GM19099 (cell line): Measurements from ENCODE around the gene PPM1L.

ENCODE experiments used
- POLR2A ChIP-seq: IDR thresholded peaks from 3 replicates; pipeline ENCODE4 v1.6.1; 2011; ENCODE audit warnings: low read depth; ENCODE audit not compliant: insufficient read length; ENCODE audit errors: extremely low read depth

Gene PPM1L

GRCh38 chr3:160820022-160820421 is 64.0 kb downstream of the PPM1L start:
- no peak for TF ChIP-seq POLR2A

DNA sequence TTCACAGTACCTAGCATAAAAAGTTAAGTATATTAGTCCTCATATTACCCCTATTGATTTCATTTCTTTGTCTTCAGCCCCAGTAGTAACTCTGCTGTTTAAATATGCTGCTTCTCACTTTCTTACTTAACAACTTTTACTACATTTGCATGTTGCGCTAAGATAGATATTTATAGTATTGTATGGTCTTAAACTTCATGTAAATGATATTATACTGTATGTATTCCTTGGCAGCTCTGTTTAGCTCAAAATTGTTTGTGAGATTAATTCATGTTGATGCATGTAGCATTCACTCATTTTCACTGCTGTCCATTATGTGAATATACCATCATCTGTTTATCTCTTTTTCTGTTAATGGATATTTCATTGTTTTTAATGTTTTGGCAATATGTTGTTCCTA is 64.4 kb downstream of the PPM1L start:
- no peak for TF ChIP-seq POLR2A

GRCh38 chr3:160822936-160823335 is 66.9 kb downstream of the PPM1L start:
- TF ChIP-seq POLR2A: no peak

DNA sequence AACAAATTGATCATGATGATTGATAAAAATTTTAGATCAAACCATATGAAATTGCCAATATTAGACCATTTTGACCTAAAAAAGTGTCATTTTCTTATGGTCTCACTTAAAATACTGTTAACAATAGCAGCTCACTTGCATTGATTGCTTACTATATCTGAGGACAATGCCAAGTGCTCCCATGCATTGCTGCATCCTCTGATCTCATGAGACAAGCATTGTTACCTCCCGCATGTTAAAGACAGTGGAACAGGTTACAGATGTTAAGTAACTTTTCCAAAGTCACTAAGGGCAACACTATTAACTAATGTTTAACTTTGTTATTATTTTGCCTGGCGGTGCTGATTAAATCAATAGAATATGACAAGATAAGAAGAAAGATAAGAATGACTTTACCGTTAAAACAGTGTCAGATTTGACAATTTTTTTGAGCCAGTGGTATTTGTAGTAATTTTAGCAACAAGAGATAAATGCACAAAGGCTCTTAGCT is 69.3 kb downstream of the PPM1L start:
- no peak for TF ChIP-seq POLR2A

GRCh38 chr3:160826408-160826807 is 70.4 kb downstream of the PPM1L start:
- no peak for TF ChIP-seq POLR2A

DNA sequence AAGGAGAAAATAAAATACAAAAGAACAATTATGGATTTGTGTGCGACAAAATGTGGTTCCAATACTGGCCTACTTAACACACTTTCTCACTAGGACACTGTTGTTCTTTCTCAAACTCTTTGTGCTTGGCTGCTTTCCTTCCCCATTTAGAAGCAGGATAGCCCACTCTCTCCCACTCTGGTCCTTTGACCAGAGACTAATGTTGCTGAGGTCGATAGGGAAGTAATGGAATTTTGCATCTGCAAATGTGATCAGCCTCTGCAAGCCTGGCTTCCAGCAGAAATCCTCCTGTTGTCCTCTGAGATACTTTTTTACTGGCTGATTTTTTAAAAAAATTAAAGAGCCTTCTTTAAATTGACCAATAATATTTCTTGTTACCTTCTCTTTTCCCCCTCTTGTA is 71.0 kb downstream of the PPM1L start:
- TF ChIP-seq POLR2A: no peak

- TF ChIP-seq POLR2A: no peak
Measured at GRCh38 chr3:160827516-160827915, 71.5 kb downstream of the PPM1L start.

- no peak for TF ChIP-seq POLR2A
Measured at GRCh38 chr3:160828880-160829279, 72.8 kb downstream of the PPM1L start.

DNA sequence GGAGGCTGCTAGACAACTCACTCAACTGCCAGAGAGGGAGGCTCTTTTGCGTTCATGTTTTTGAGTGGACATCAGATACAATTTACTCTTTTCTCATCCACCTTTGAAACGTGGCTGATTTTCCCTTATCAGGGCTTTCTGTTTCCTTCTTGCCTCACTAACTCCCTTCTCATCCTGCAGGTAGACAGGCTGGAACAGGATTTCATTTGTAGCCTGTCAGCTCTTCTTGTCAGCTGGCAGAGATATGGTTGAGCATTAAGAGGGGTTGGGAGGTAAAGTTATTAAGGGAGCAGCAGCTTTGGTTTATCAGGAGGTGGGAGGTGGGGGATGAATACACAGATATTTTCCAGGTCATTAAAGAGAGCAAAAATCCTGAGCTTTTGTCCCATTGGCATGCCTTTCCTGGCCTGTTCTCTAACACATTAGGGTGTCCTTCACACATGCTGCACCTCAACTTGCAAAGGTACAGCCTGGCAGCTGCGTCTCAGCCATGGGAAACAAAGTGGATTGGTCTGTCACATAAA is 73.5 kb downstream of the PPM1L start:
- TF ChIP-seq POLR2A: no peak

- TF ChIP-seq POLR2A: no peak
Measured at GRCh38 chr3:160830796-160831195, 74.8 kb downstream of the PPM1L start.

DNA sequence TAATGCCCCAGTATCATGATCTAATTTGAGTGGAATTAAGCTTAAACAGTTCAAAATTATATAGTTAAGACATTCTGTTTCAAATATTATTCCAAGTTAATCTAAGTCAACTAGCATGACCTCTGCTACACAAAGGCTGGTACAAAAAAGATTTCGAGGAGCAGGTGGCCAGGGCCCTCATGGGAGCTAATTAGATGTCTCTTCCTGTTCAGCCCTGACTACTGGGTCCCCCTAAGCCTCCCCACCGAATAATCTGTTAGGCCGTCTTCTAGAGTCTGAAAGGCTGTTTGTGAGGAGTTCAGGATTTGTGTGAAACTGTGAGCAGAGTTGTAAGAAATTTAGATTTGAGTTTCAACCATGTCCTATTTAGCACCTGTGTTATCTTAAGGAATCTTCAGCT is 75.4 kb downstream of the PPM1L start:
- no peak for TF ChIP-seq POLR2A

DNA sequence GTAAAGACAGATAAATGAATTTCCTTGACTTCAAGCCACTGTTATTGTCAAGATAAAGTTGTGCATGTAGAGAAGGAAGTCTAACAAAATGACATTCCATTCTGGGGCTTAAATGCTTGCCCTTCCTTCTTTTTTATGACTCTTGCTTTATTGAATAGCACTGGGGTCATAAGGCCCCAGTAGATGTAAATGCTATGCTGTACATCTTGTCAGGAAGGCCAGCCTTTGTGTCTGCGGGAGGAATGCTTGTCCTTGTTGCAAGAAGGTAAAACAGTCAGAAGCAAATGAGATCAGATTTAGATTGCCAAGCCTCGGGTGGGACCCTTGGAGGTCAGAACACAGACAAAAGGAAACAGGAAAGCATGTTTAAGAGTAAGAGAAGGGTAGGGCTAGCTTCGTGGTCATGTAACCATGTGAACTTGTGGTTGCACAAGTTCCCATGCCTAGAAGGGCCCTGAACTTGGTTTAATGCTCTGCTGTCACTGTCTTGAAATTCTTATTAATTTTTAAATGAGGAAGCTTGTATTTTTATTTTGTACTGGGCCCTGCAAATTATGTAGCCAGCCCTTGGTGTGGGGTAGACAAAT is 81.5 kb downstream of the PPM1L start:
- TF ChIP-seq POLR2A: no peak

DNA sequence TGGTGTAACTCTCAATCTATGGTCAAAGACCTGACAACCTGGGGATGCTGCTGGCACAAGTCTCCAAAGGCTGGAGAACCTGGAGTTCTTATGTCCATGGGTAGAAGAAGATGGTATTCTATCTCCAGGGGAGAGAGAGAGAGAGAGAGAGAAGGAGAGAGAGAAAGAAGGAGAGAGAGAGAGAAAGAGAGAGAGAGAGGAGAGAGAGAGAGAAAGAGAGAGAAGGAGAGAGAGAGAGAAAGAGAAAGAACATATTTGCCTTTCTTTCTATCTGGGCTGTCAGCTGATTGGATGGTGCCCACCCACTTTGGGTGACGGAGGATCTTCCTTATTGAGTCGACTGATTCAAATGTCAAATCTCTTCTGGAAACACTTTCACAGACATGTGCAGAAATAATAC is 84.6 kb downstream of the PPM1L start:
- no peak for TF ChIP-seq POLR2A

GRCh38 chr3:160841455-160841854 is 85.4 kb downstream of the PPM1L start:
- TF ChIP-seq POLR2A: no peak

GRCh38 chr3:160842021-160843005 is 86.3 kb downstream of the PPM1L start:
- no peak for TF ChIP-seq POLR2A
